ENCODE measurements around the gene RBBP5.

GRCh38 chr1:205127646-205128045 lies 5.9 kb upstream of the RBBP5 start:
- TF ChIP-seq CTCF (IDR thresholded peaks at IDR 0.05 in 4 of 5, conservative IDR thresholded peaks at IDR 0.05 in 1 of 5) (no peak), POLR2A (IDR thresholded peaks at IDR 0.05) (no peak)

Measured in gastrocnemius medialis (tissue), 4 donors.